GM04504 (cell line): ENCODE data around the gene SOX6.
"Not testable (repeated sequence)": the region's sequence is repeated elsewhere in the genome, so short reads cannot be mapped to it uniquely, and the experiment has no call there.

Source experiments
- DNase-seq: peaks from one replicate; pipeline ENCODE4 v3.0.0-alpha.2; 2012; ENCODE audit warnings: low read depth

Gene SOX6

GRCh38 chr11:16356057-16356760 is at the start of gene SOX6:
Gene SOX6 (minus strand): TSS chr11:16356546. CDS start chr11:16341248, 15,298 bp downstream.
- DNase-seq = peak; percentile 7

GRCh38 chr11:16404781-16405285 is 48.5 kb upstream of the SOX6 start:
- no peak for DNase-seq

DNA sequence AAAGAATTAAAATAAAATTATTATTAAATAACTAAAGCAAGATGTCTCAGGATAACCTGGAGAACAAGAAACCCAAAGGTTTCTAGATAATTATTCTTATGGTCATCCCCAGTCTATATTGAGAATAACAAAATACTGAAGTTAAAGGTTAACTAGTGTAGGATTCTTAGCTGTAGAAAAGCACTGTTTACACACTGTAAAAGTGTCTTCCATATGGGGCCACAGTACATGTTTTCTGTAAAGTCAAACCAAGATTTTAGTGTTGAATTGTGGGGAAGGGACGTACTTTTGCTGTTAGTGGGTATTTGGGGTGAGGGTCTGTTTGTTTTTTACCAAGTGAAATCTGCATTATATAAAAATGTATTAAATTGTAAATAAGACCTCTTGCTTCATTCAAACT is 47.5 kb upstream of the SOX6 start:
- no peak for DNase-seq

DNA sequence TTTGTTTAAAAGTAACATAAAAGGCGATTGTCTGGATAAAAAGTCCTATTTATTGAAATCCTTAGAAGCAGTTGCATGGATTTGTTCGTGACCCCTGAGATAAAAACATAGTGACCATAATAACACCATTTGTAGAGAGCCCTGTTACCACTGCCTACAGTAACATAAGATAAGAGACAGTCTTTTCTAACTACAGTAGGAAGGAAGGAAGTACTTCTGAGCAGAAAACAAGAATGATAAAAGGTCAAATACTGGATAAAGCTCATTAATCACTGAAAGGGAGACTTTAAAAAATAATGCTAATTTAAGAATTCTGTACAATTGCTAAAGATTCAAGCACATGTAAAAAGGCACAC is 47.1 kb upstream of the SOX6 start:
- DNase-seq = no peak

DNA sequence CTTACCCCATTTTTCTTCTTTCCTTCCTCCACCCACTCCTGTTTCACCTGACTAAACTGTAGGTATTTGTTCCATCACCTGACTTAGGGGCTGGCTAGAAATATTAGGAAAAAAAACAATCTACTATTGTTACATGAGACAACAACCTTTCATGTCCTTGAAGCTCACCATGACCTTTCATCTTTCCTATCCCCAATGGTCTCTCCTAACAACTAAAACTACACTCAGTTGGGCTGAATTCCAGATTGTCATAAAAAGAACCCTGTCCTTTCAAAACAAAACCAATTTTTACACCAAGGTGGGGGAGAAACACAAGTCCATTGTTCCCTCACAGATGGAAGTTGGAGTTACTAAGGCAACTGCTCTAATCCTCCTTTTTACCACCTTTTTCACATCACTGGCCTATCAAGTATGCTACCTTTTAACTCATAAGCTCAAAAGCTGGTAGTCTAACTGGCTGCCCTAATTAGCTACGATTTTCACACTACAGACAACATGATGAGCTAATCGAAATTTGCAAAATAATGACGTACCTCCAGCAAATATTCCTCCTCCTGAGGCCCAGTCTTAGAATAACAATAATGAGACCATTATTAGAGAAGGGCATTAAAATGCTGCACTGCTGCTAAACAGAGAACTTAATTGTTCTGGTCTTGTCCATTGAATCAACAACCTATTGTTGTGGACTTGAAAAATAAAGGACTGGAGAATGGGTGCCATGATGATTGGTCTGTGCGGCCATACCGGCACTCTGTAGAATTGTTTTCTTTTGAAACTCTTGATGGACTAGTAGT is 46.5 kb upstream of the SOX6 start:
- DNase-seq = no peak

DNA sequence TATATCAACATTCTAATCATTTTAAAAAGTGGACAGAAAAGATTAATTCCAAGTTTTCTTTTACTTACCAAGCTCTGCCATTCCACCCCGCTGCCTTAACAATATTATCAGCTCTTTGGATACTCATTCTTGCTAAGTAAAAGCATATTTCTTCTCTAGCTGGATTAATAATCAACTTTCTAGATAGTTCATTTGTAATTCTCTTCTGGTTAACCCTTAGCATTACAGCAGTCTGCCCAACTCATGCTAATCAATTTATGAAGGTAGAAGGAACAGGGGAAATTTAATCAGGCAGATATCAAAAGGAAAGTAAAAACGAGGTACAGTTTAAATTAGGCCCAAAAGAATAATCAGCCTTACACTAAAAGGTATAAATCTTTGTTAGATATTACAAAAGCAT is 41.0 kb upstream of the SOX6 start:
- DNase-seq = no peak

DNA sequence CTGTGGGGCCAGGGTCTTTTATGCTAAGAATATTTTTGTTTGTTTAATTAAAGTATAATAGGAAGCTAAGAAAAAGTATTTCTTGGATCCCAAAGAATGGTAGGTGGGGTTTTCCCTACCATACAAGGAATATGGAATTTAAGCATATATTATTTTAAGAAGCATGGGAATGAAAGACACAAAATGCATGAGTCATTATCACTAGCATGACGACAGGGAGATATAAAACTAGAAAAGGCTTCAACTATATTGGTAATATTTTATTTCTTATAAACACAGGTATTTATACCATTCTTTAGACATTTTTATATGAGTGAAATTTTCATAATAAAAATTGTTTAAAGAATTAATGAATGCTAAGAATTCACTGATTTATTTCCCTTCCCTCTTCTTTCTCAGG is 39.3 kb upstream of the SOX6 start:
- DNase-seq = no peak

DNA sequence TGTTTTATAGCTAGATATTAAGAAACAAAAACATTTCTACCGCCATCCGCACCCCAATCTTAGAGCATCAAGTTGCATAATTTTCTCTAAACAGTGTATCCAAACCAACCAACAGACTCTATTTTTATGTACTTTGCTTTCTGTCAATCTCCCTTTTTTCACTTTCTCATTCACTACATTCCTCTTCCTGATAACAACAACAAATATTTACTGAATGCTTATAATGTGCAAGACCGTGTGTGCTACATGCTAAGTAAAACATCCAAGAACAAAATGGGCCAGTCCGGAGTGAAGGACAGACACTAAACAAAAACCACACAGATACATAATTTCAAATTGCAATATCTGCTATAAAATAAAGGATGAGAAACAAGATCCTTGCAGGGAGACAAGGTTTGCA is 38.6 kb upstream of the SOX6 start:
- DNase-seq = no peak

DNA sequence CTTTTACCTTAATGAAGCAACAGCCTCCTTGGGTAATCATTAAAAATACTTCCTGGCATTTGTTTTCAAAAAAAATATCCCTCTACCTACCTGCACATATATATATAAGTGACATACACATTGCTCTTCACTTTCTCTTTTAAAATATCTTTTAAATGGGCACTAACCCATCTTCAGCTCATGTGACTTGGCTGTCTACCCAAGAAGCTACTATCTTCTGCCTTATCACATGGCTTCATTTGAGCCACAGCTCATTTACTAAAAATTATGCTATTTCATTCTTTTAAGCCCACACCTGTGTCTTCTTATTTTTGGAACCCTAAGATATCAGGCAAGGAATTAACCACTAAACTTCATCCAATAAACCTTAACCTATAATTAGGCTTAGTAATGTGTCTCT is 37.0 kb upstream of the SOX6 start:
- no peak for DNase-seq

- no peak for DNase-seq
These were observed 36.3 kb upstream of the SOX6 start for GRCh38 chr11:16392616-16393015.

- DNase-seq = not testable (repeated sequence)
These were observed 34.5 kb upstream of the SOX6 start for GRCh38 chr11:16390826-16391225.

DNA sequence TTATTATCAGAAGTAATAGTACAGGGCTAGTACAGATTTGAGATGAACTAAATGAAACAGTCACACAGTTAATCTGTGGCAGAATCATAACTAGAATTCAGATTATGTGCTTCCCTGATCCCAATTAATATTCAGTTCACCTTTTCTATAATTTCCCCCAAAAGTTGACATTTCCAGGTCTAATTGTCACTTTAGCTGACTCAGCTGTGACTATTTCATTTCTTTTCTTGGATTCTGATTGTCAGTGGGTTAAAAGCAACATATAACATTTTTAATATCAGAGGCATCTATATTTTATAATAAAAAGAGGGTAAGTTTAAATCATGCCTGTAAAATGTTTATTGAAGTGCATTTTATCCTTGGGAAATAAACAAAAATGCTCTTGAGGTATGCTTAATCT is 28.8 kb upstream of the SOX6 start:
- no peak for DNase-seq

- peak; percentile 10 for DNase-seq
These were observed 26.5 kb upstream of the SOX6 start for GRCh38 chr11:16382638-16383380.

DNA sequence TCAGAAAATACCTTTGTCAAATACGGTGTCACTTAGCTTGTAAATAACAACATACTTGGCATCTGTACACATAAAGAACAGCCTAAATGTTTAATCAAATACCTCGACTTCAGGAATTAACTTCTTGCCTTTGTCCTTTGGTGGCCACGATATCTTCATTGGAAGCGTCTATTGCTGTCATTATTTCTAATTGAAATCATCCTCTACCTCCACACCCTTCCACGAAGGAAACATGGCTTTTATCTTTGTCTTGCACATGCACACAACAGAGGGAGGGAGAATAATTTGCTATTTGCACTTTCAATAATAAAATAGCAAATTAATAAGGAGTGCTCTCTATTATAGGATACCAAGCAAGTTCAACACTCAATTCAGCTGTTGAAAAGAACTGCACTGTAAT is 25.8 kb upstream of the SOX6 start:
- DNase-seq = no peak

- no peak for DNase-seq
These were observed 24.7 kb upstream of the SOX6 start for GRCh38 chr11:16380941-16381568.

DNA sequence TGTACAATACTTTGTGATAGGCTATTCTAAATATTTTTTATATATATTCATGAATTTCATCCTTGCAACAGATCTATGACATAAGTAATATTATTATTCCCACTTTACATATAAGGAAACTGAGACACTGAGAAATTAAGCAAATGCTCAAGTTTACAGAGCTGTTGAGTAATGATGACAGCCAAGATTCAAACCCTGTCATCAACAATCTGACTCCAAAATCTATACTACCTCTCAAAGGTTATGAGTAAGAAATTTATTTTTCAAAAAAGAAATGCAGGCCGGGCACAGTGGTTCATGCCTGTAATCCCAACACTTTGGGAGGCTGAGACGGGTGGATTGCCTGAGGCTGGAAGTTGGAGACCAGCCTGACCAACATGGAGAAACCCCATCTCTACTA is 22.6 kb upstream of the SOX6 start:
- no peak for DNase-seq

- DNase-seq = no peak
These were observed 21.4 kb upstream of the SOX6 start for GRCh38 chr11:16377746-16378145.

DNA sequence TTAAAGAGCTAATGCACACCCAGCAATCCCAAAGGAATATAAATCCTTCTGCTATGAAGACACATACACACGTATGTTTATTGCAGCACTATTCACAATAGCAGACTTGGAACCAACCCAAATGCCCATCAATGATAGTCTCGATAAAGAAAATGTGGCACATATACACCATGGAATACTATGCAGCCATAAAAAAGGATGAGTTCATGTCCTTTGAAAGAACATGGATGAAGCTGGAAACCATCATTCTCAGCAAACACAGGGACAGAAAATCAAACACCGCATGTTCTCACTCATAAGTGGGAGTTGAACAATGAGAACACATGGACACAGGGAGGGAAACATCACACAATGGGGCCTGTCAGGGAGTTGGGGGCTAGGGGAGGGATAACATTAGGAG is 19.3 kb upstream of the SOX6 start:
- not testable (repeated sequence) for DNase-seq

DNA sequence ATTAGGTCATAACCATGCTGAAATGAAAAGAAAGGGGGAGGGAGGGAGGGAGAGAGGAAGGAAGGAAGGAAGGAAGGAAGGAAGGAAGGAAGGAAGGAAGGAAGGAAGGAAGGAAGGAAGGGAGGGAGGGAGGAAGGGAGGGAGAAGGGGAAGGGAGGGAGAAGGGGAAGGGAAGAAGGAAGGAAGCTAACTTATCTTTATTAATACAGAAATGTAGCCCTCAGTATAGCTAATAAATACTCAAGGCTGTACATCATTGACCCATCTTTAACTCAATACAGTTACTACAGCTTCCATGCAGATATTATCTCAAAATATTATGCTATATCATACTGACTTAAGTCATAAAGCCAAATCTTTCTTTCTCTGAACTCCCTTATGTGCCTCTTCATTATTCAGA is 17.4 kb upstream of the SOX6 start:
- no peak for DNase-seq

- no peak for DNase-seq
These were observed 16.0 kb upstream of the SOX6 start for GRCh38 chr11:16372355-16372754.

DNA sequence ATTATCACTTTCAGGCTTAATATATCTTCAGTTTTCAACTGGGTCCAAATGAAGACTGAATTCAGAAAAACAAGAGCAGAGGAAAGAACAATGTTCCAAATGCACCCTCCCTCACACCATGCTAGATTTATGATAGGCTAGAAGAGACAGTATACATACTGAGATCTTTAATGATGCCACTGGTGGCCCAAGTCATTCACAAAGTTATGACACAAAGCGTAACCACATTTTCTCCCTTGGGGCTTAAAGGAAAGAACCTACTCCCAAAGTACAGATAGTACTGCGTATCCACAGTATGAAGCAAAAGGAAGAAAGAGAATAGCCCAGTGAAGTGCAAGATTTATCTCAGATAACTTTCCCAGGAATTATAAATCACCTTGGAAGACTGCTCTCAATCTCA is 10.9 kb upstream of the SOX6 start:
- DNase-seq = no peak

DNA sequence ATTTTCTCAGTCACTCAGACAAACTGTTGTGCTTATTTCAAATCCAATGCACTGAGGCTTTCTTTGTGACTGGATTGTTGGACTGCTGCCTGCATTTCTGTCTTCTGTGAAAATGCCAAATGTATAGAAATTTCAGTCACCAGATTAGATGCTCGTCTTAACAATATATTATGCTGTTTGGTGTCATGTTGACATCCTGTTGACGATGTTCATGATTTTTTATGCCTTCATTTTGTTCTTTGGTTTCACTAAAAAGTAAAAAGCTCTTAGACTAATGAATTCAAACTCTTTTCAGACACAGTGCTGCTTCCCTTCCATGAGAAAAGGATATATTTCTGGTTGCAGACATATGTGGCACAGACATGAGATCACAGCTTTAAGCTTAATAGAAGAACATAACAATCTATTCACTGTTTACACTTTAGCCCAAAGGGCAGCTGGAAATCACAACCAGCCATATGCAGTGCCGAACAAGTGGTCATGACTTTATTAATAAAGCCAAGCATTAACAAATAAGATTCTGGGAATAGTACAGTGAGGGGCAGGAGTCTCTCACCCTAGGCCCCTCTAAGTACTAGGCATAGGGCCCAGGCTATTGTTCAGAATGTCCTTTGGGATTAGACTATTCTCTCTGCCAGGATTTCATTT is 9.4 kb upstream of the SOX6 start:
- no peak for DNase-seq
